ENCODE measurements around the gene EGFL7. TPM values are rescaled to one million over a fixed set of nuclear protein-coding genes. Genes with fewer than 3 reads are reported as not detected.

The EGFL7 gene
- total and polyA plus RNA-seq, 4 donors, result 32.1 to 39.7 (median 36.5) TPM

DNA sequence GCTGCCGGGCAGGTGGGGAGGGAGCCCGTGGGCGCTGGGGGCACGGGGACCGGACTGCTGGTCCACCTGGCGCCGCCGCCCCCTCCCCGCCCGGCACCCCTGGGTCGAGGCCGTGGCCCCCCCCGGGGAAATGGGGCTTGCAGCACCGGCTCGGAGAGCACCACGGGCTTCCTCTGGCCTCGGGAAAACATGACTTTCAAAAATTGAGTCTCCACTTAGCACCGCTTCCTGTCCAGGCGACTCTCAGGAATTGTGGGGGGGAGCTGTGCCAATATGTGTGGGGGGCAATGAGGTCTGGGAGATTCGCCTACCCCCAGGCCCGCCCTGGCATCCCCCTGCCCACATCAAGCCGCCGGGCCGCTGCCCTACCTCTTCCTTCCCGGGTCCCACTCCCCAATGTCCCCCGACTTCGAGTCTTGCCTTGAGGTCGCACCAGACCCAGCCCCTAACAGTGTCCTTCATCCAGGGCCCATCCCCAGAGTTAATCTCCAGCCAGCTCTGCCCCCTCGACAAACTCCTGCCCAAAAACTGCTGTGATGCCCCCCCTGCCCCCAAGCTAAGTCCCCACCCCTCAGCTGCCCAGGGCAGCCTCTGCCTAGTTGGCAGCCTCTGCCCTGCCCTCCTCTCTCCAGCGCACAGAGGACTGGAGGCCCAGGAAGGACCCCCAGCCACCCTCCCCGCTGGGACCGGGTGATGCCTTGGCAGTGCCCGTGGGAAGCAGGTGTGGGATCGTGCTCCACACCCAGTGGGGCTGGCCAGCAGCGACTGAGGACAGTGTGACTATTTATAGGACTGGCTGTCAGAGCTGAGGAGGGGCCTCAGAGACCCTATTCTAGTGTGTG lies 3.9 kb downstream of the EGFL7 start:
- no peaks in the 10 kb centered on the region for H3K27me3 ChIP-seq (ENCODE audit: control insufficient read depth in 4 of 4, insufficient read depth in 4 of 4, low read length in 3 of 4)
- WGBS, result 29% methylated on average over 35 of the region's 35 CpGs
- H3K9me3 ChIP-seq (ENCODE audit: control insufficient read depth in 4 of 4, low read length in 3 of 4), result no peaks in the 10 kb centered on the region
- TF ChIP-seq EGR1 (IDR thresholded peaks at IDR 0.05; ENCODE audit: low read depth in 2 of 2) (no peak), SP1 (IDR thresholded peaks at IDR 0.05) (no peak), GABPA (IDR thresholded peaks at IDR 0.05 in 1 of 2, conservative IDR thresholded peaks at IDR 0.05 in 1 of 2) (no peak), TAF1 (conservative IDR thresholded peaks at IDR 0.05) (no peak), RXRA (IDR thresholded peaks at IDR 0.05) (no peak), JUND (IDR thresholded peaks at IDR 0.05) (no peak), FOXA2 (IDR thresholded peaks at IDR 0.05) (no peak), RAD21 (IDR thresholded peaks at IDR 0.05) (no peak), FOXA1 (IDR thresholded peaks at IDR 0.05) (no peak), YY1 (IDR thresholded peaks at IDR 0.05) (no peak), HNF4G (IDR thresholded peaks at IDR 0.05) (no peak), NR2F2 (IDR thresholded peaks at IDR 0.05) (no peak), HNF4A (conservative IDR thresholded peaks at IDR 0.05) (no peak)
- TF ChIP-seq, protein P1, sequence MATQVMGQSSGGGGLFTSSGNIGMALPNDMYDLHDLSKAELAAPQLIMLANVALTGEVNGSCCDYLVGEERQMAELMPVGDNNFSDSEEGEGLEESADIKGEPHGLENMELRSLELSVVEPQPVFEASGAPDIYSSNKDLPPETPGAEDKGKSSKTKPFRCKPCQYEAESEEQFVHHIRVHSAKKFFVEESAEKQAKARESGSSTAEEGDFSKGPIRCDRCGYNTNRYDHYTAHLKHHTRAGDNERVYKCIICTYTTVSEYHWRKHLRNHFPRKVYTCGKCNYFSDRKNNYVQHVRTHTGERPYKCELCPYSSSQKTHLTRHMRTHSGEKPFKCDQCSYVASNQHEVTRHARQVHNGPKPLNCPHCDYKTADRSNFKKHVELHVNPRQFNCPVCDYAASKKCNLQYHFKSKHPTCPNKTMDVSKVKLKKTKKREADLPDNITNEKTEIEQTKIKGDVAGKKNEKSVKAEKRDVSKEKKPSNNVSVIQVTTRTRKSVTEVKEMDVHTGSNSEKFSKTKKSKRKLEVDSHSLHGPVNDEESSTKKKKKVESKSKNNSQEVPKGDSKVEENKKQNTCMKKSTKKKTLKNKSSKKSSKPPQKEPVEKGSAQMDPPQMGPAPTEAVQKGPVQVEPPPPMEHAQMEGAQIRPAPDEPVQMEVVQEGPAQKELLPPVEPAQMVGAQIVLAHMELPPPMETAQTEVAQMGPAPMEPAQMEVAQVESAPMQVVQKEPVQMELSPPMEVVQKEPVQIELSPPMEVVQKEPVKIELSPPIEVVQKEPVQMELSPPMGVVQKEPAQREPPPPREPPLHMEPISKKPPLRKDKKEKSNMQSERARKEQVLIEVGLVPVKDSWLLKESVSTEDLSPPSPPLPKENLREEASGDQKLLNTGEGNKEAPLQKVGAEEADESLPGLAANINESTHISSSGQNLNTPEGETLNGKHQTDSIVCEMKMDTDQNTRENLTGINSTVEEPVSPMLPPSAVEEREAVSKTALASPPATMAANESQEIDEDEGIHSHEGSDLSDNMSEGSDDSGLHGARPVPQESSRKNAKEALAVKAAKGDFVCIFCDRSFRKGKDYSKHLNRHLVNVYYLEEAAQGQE (IDR thresholded peaks at IDR 0.05), result no peak
- TF ChIP-seq, protein P2, sequence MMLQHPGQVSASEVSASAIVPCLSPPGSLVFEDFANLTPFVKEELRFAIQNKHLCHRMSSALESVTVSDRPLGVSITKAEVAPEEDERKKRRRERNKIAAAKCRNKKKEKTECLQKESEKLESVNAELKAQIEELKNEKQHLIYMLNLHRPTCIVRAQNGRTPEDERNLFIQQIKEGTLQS (IDR thresholded peaks at IDR 0.05), result no peak
- TF ChIP-seq, protein P3, sequence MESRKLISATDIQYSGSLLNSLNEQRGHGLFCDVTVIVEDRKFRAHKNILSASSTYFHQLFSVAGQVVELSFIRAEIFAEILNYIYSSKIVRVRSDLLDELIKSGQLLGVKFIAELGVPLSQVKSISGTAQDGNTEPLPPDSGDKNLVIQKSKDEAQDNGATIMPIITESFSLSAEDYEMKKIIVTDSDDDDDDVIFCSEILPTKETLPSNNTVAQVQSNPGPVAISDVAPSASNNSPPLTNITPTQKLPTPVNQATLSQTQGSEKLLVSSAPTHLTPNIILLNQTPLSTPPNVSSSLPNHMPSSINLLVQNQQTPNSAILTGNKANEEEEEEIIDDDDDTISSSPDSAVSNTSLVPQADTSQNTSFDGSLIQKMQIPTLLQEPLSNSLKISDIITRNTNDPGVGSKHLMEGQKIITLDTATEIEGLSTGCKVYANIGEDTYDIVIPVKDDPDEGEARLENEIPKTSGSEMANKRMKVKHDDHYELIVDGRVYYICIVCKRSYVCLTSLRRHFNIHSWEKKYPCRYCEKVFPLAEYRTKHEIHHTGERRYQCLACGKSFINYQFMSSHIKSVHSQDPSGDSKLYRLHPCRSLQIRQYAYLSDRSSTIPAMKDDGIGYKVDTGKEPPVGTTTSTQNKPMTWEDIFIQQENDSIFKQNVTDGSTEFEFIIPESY (IDR thresholded peaks at IDR 0.05), result no peak
- TF ChIP-seq, protein P4, sequence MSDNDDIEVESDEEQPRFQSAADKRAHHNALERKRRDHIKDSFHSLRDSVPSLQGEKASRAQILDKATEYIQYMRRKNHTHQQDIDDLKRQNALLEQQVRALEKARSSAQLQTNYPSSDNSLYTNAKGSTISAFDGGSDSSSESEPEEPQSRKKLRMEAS (IDR thresholded peaks at IDR 0.05), result no peak
- TF ChIP-seq, protein P5, sequence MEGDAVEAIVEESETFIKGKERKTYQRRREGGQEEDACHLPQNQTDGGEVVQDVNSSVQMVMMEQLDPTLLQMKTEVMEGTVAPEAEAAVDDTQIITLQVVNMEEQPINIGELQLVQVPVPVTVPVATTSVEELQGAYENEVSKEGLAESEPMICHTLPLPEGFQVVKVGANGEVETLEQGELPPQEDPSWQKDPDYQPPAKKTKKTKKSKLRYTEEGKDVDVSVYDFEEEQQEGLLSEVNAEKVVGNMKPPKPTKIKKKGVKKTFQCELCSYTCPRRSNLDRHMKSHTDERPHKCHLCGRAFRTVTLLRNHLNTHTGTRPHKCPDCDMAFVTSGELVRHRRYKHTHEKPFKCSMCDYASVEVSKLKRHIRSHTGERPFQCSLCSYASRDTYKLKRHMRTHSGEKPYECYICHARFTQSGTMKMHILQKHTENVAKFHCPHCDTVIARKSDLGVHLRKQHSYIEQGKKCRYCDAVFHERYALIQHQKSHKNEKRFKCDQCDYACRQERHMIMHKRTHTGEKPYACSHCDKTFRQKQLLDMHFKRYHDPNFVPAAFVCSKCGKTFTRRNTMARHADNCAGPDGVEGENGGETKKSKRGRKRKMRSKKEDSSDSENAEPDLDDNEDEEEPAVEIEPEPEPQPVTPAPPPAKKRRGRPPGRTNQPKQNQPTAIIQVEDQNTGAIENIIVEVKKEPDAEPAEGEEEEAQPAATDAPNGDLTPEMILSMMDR (IDR thresholded peaks at IDR 0.05; ENCODE audit: low read depth, low read length, missing input control), result no peak
- no peak overlapping the region for H3K9ac ChIP-seq (ENCODE audit: low read depth in 1 of 2, low read length in 2 of 2)
- DNase-seq (ENCODE audit: low spot score), result no peak
- H3K4me3 ChIP-seq (ENCODE audit: low read depth in 1 of 3, low read length in 3 of 3), result peak overlapping the region in 2 of 3 donors; percentile 27 to 66
- H3K27ac ChIP-seq (ENCODE audit: low read depth in 1 of 2, low read length in 2 of 2), result peak overlapping the region; percentile 25 to 41
- no peaks in the 10 kb centered on the region for H3K36me3 ChIP-seq (ENCODE audit: control insufficient read depth in 4 of 4, insufficient read depth in 3 of 4, low read depth in 1 of 4, low read length in 3 of 4)
- H3K4me1 ChIP-seq (ENCODE audit: control insufficient read depth in 4 of 4, insufficient read depth in 4 of 4, low read length in 3 of 4), result peaks cover 6 to 17% (median 11%) of the 10 kb centered on the region in 4 donors
